ENCODE data around the gene DCTN4. TPM values are rescaled to one million over a fixed set of nuclear protein-coding genes. Genes with fewer than 3 reads are reported as not detected.

Gene DCTN4
- total and polyA plus RNA-seq, 2 of the 4 experiments (the other 2 are of a cell fraction) = 28.1 to 50.2 TPM

GRCh38 chr5:150771034-150771795 is 12.4 kb upstream of the DCTN4 start:
- no peak for DNase-seq
- Histone ChIP-seq H3K79me1 (ENCODE audit: low read depth in 1 of 2, low read length in 2 of 2) (peaks cover 0 to 4% of the 10 kb centered on the region in 2 experiments; a peak in 1 of 4 replicates), H2BK120ac (ENCODE audit: low read depth, low read length) (no peak overlapping the region), H2AK9ac (replicated peaks; ENCODE audit: low read depth, low read length, poor library complexity) (no peak overlapping the region), H3K56ac (ENCODE audit: extremely low read depth, insufficient read depth, low read length) (no peak overlapping the region), H3K36me3 (ENCODE audit: control insufficient read depth, insufficient read depth, low read length) (no peaks in the 10 kb centered on the region), H3K27me3 (ENCODE audit: control insufficient read depth, insufficient read depth, low read length) (no peaks in the 10 kb centered on the region), H3K9ac (ENCODE audit: low read depth, low read length) (no peak overlapping the region), H3K27ac (ENCODE audit: insufficient read depth, low read length) (no peak overlapping the region), H3K9me3 (ENCODE audit: control insufficient read depth, insufficient read depth, low read length) (no peaks in the 10 kb centered on the region), H2AK5ac (ENCODE audit: low read depth, low read length) (no peak overlapping the region), H2BK15ac (ENCODE audit: low read depth, low read length) (no peak overlapping the region), H3K4me2 (ENCODE audit: low read depth, low read length) (no peak overlapping the region), H3K4me1 (ENCODE audit: control insufficient read depth, insufficient read depth, low read length) (no peaks in the 10 kb centered on the region), H4K8ac (ENCODE audit: low read depth in 2 of 2, low read length in 2 of 2) (no peak overlapping the region), H3K23ac (ENCODE audit: low read depth, low read length) (no peak overlapping the region), H3K4me3 (ENCODE audit: insufficient read depth, low read depth, low read length) (no peak overlapping the region), H2BK5ac (ENCODE audit: low read depth, low read length, poor library complexity, severe bottlenecking) (no peak overlapping the region), H4K20me1 (ENCODE audit: insufficient read depth, low read length) (no peaks in the 10 kb centered on the region), H3K4ac (ENCODE audit: low read depth, low read length) (no peak overlapping the region), H2AFZ (replicated peaks; ENCODE audit: low read length, poor library complexity) (no peak overlapping the region), H2BK20ac (ENCODE audit: low read depth, low read length) (no peak overlapping the region), H4K91ac (ENCODE audit: insufficient read depth, low read depth, low read length) (no peak overlapping the region), H4K5ac (ENCODE audit: low read depth, low read length) (no peak overlapping the region), H3K18ac (ENCODE audit: low read depth, low read length) (no peak overlapping the region), H3K14ac (replicated peaks; ENCODE audit: low read depth, low read length) (no peak overlapping the region), H3K9me1 (ENCODE audit: insufficient read depth, low read length) (peaks cover 4% of the 10 kb centered on the region)
- BruUV-seq (replicated peaks) = no TSS peak
- dilution Hi-C loops (cut with HindIII; ENCODE audit: low sequenced_read_pairs, unreplicated experiment) = no loop called here
- intact Hi-C loops (cut with micrococcal nuclease) = no loop called here
- ChIA-PET CTCF (no interaction called here), POLR2A (ENCODE audit: unreplicated experiment) (no interaction called here)
- in situ Hi-C loops (cut with MboI; ENCODE audit: low sequenced_read_pairs) = no loop called here
- no CpG with 5 or more reads among the region's 1 CpG for WGBS, 2 experiments (ENCODE audit: extremely low coverage in 2 of 2, insufficient read length in 1 of 2)
- no peak for ATAC-seq (ENCODE audit: low read depth)
- no peak for TF ChIP-seq CEBPB (IDR thresholded peaks at IDR 0.05; ENCODE audit: low read depth, low read length)
- TF ChIP-seq ELK1 (IDR thresholded peaks at IDR 0.05; ENCODE audit: borderline replicate concordance, low read depth, low read length) = no peak
- no peak for TF ChIP-seq BHLHE40 (IDR thresholded peaks at IDR 0.05; ENCODE audit: low read depth, low read length)
- TF ChIP-seq USF2 (IDR thresholded peaks at IDR 0.05; ENCODE audit: low read depth, low read length) = no peak
- TF ChIP-seq FOS (IDR thresholded peaks at IDR 0.05; ENCODE audit: low read depth, low read length) = no peak
- no peak for TF ChIP-seq RAD21 (IDR thresholded peaks at IDR 0.05; ENCODE audit: low read length)
- no peak for TF ChIP-seq MAZ (IDR thresholded peaks at IDR 0.05; ENCODE audit: borderline replicate concordance, low read depth, low read length)
- TF ChIP-seq SMC3 (IDR thresholded peaks at IDR 0.05; ENCODE audit: low read depth, low read length) = no peak
- no peak for TF ChIP-seq MXI1 (IDR thresholded peaks at IDR 0.05; ENCODE audit: borderline replicate concordance, low read depth, low read length)
- TF ChIP-seq CHD1 (IDR thresholded peaks at IDR 0.05; ENCODE audit: low read depth, low read length) = no peak
- TF ChIP-seq POLR2A (IDR thresholded peaks at IDR 0.05; ENCODE audit: low read depth, low read length) = no peak
- TF ChIP-seq NFE2L2 (IDR thresholded peaks at IDR 0.05; ENCODE audit: low read depth, low read length) = no peak
- TF ChIP-seq RCOR1 (IDR thresholded peaks at IDR 0.05; ENCODE audit: insufficient replicate concordance, low read length) = no peak
- TF ChIP-seq CTCF (conservative IDR thresholded peaks at IDR 0.05; ENCODE audit: low read depth, low read length) = no peak
- no peak for TF ChIP-seq MAFK (IDR thresholded peaks at IDR 0.05; ENCODE audit: low read depth, low read length)

Measured in IMR-90 (cell line).